GM23338 (cell line): Measurements from ENCODE around the gene COBL. TPM values are rescaled to one million over a fixed set of nuclear protein-coding genes. Genes with fewer than 3 reads are reported as not detected.

Experiments
- ATAC-seq: fragments of 200-7000 bp; cut with Tn5 transposase; 3 replicates; pipeline ENCODE4 v1.9.1; 2020
- DNase-seq: peaks from one replicate; pipeline ENCODE4 v3.0.0-alpha.2; 2015; ENCODE audit warnings: low spot score
- H2AFZ ChIP-seq: fragments of 200-600 bp; sonication (generic); 2 replicates; pipeline ENCODE4 v1.8.0; 2016; ENCODE audit warnings: antibody characterized with exemption, mild to moderate bottlenecking, moderate library complexity
- H3F3A ChIP-seq: fragments of 200-600 bp; sonication (generic); replicated peaks from 2 replicates; pipeline ENCODE4 v1.8.0; 2017; ENCODE audit warnings: antibody characterized with exemption, mixed run types, low read depth
- H3K27ac ChIP-seq: fragments of 200-600 bp; sonication (generic); 2 replicates; pipeline ENCODE4 v1.6.1; 2016; ENCODE audit warnings: low read depth
- H3K27me3 ChIP-seq: fragments of 200-600 bp; sonication (generic); 2 replicates; pipeline ENCODE4 v1.8.0; 2016; ENCODE audit warnings: mild to moderate bottlenecking, mixed run types, moderate library complexity; ENCODE audit not compliant: insufficient read depth
- H3K36me3 ChIP-seq: fragments of 200-600 bp; sonication (generic); 2 replicates; pipeline ENCODE4 v1.8.0; 2016; ENCODE audit warnings: mild to moderate bottlenecking; ENCODE audit not compliant: insufficient read depth
- H3K4me1 ChIP-seq: fragments of 200-600 bp; sonication (generic); 2 replicates; pipeline ENCODE4 v1.8.0; 2016; ENCODE audit warnings: mild to moderate bottlenecking, moderate library complexity; ENCODE audit not compliant: insufficient read depth
- H3K4me2 ChIP-seq: fragments of 200-600 bp; sonication (generic); 2 replicates; pipeline ENCODE4 v1.7.1; 2017; ENCODE audit warnings: mixed run types
- H3K4me3 ChIP-seq: fragments of 200-600 bp; sonication (generic); 2 replicates; pipeline ENCODE4 v1.6.1; 2016; ENCODE audit warnings: mixed run types
- H3K79me2 ChIP-seq: fragments of 200-600 bp; sonication (generic); replicated peaks from 2 replicates; pipeline ENCODE4 v1.8.0; 2017; ENCODE audit warnings: mild to moderate bottlenecking; ENCODE audit not compliant: insufficient read depth
- H3K9me2 ChIP-seq: fragments of 200-600 bp; sonication (generic); 2 replicates; pipeline ENCODE4 v1.8.0; 2017; ENCODE audit not compliant: insufficient read depth
- H4K20me1 ChIP-seq: fragments of 200-600 bp; sonication (generic); replicated peaks from 2 replicates; pipeline ENCODE4 v1.8.0; 2017; ENCODE audit warnings: mild to moderate bottlenecking; ENCODE audit not compliant: insufficient read depth
- H3K27ac Mint-ChIP-seq: 2 replicates; pipeline ENCODE4 v1.8.0; 2020; ENCODE audit warnings: inconsistent platforms, mild to moderate bottlenecking, moderate library complexity, mixed read lengths
- H3K27me3 Mint-ChIP-seq: 3 replicates; pipeline ENCODE4 v1.8.0; 2022; ENCODE audit warnings: low read depth, mild to moderate bottlenecking, moderate library complexity, mixed read lengths, inconsistent platforms; ENCODE audit not compliant: insufficient read depth, poor library complexity
- H3K36me3 Mint-ChIP-seq: 3 replicates; pipeline ENCODE4 v1.8.0; 2021; ENCODE audit warnings: low read depth, mild to moderate bottlenecking, inconsistent platforms, moderate library complexity, mixed read lengths
- H3K4me1 Mint-ChIP-seq: 3 replicates; pipeline ENCODE4 v1.8.0; 2020; ENCODE audit warnings: mild to moderate bottlenecking, inconsistent platforms, mixed read lengths
- H3K4me3 Mint-ChIP-seq: 3 replicates; pipeline ENCODE4 v1.8.0; 2021; ENCODE audit warnings: moderate library complexity, mild to moderate bottlenecking, inconsistent platforms, mixed read lengths
- H3K9me3 Mint-ChIP-seq: 3 replicates; pipeline ENCODE4 v1.8.0; 2020; ENCODE audit warnings: moderate library complexity, mild to moderate bottlenecking, inconsistent platforms, mixed read lengths
- EZH2 ChIP-seq: fragments of 200-600 bp; sonication (generic); IDR thresholded peaks from one replicate; pipeline ENCODE4 v1.8.0; 2017; ENCODE audit warnings: antibody characterized with exemption, mild to moderate bottlenecking, low read depth; ENCODE audit not compliant: unreplicated experiment
- JUNB ChIP-seq: IDR thresholded peaks from one replicate; pipeline ENCODE4 v1.6.1; 2016; ENCODE audit warnings: antibody characterized with exemption; ENCODE audit not compliant: unreplicated experiment
- STAT1 ChIP-seq: IDR thresholded peaks from one replicate; pipeline ENCODE4 v1.6.1; 2016; ENCODE audit warnings: antibody characterized with exemption; ENCODE audit not compliant: unreplicated experiment
- ZNF114 ChIP-seq: fragments of 250-450 bp; sonication (Bioruptor Pico); IDR thresholded peaks from 2 replicates; pipeline ENCODE4 v1.5.0; 2020; ENCODE audit warnings: mild to moderate bottlenecking, moderate library complexity
- polyA plus RNA-seq: library from polyadenylated mRNA; unstranded; fragments of >200 nt; fragmentation: Nextera tagmentation; extraction: Ambion mirVana; gene quantifications from 2 replicates; pipeline ENCODE4 v1.2.1, GENCODE V29; 2016
- total RNA-seq: library from RNA; depleted of rRNA; stranded (reverse); fragments of >200 nt; shearing (Covaris generic); gene quantifications from 2 replicates; pipeline ENCODE4 v1.2.3, GENCODE V29; 2014
- TF ChIP-seq, protein P1 (sequence below): IDR thresholded peaks from 2 replicates; pipeline ENCODE4 v1.6.1; 2016; ENCODE audit warnings: antibody characterized with exemption
- TF ChIP-seq, protein P2 (sequence below), 2 experiments: fragments of 200-600 bp in 1 of 2; sonication (generic) in 1 of 2; conservative IDR thresholded peaks; 2 replicates each; pipeline versions ENCODE4 v1.5.1 to v1.6.1; 2016 to 2017; ENCODE audit warnings: antibody characterized with exemption in 2 of 2, low read depth in 2 of 2, mild to moderate bottlenecking in 2 of 2, moderate library complexity in 1 of 2
- TF ChIP-seq, protein P3 (sequence below): fragments of 250-450 bp; sonication (Bioruptor Pico); IDR thresholded peaks from 2 replicates; pipeline ENCODE4 v1.5.0; 2020; ENCODE audit warnings: mild to moderate bottlenecking, moderate library complexity

COBL gene
- total and polyA plus RNA-seq, 2 experiments from 2014 or later, result 18.3 to 51.9 TPM

DNA sequence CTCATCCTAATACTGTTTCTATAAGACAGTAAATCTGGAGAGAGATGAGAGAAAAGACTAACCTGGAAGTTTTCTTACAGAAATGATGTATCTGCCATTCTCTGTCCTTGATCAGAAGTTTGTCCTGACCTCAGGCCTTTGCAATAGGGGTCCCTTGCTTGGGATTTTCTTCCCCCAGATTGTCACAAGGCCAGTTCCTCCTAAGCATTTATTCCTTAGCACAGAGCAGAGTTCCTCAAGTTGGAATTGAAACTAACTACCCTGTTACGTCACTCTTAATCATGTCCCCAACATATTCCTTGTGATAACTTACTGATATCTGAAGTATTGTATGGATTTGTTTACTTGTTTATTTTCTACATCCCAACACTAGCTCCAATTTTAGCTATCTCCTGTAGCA lies 202.1 kb downstream of the COBL start:
- H3K9me3 Mint-ChIP-seq, result peaks cover 6% of the 10 kb centered on the region; the same call in 2 of the 3 replicates
- Histone ChIP-seq H3K9me2 (no peaks in the 10 kb centered on the region), H3K4me3 (no peak overlapping the region), H3F3A (no peaks in the 10 kb centered on the region), H3K4me1 (no peaks in the 10 kb centered on the region; the same call in 1 of the 2 replicates), H3K27me3 (no peaks in the 10 kb centered on the region), H3K79me2 (no peaks in the 10 kb centered on the region), H3K4me2 (no peak overlapping the region), H4K20me1 (no peaks in the 10 kb centered on the region), H3K27ac (no peak overlapping the region), H3K36me3 (no peaks in the 10 kb centered on the region), H2AFZ (no peak overlapping the region)
- H3K36me3 Mint-ChIP-seq, result no peaks in the 10 kb centered on the region; the same call in none of the 3 replicates
- no peak overlapping the region for H3K4me3 Mint-ChIP-seq
- DNase-seq (no peak), ATAC-seq (no peak)
- peaks cover 24% of the 10 kb centered on the region for H3K4me1 Mint-ChIP-seq
- H3K27me3 Mint-ChIP-seq, result peaks cover 4% of the 10 kb centered on the region
- no peak overlapping the region; the same call in 1 of the 2 replicates for H3K27ac Mint-ChIP-seq
- TF ChIP-seq, protein P1, sequence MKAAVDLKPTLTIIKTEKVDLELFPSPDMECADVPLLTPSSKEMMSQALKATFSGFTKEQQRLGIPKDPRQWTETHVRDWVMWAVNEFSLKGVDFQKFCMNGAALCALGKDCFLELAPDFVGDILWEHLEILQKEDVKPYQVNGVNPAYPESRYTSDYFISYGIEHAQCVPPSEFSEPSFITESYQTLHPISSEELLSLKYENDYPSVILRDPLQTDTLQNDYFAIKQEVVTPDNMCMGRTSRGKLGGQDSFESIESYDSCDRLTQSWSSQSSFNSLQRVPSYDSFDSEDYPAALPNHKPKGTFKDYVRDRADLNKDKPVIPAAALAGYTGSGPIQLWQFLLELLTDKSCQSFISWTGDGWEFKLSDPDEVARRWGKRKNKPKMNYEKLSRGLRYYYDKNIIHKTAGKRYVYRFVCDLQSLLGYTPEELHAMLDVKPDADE, result no peak
- TF ChIP-seq EZH2 (no peak), STAT1 (no peak), JUNB (no peak), ZNF114 (no peak)
- TF ChIP-seq, protein P2, sequence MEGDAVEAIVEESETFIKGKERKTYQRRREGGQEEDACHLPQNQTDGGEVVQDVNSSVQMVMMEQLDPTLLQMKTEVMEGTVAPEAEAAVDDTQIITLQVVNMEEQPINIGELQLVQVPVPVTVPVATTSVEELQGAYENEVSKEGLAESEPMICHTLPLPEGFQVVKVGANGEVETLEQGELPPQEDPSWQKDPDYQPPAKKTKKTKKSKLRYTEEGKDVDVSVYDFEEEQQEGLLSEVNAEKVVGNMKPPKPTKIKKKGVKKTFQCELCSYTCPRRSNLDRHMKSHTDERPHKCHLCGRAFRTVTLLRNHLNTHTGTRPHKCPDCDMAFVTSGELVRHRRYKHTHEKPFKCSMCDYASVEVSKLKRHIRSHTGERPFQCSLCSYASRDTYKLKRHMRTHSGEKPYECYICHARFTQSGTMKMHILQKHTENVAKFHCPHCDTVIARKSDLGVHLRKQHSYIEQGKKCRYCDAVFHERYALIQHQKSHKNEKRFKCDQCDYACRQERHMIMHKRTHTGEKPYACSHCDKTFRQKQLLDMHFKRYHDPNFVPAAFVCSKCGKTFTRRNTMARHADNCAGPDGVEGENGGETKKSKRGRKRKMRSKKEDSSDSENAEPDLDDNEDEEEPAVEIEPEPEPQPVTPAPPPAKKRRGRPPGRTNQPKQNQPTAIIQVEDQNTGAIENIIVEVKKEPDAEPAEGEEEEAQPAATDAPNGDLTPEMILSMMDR (conservative IDR thresholded peaks at IDR 0.05; ENCODE audit: low read depth in 2 of 2), result no peak
- TF ChIP-seq, protein P3, sequence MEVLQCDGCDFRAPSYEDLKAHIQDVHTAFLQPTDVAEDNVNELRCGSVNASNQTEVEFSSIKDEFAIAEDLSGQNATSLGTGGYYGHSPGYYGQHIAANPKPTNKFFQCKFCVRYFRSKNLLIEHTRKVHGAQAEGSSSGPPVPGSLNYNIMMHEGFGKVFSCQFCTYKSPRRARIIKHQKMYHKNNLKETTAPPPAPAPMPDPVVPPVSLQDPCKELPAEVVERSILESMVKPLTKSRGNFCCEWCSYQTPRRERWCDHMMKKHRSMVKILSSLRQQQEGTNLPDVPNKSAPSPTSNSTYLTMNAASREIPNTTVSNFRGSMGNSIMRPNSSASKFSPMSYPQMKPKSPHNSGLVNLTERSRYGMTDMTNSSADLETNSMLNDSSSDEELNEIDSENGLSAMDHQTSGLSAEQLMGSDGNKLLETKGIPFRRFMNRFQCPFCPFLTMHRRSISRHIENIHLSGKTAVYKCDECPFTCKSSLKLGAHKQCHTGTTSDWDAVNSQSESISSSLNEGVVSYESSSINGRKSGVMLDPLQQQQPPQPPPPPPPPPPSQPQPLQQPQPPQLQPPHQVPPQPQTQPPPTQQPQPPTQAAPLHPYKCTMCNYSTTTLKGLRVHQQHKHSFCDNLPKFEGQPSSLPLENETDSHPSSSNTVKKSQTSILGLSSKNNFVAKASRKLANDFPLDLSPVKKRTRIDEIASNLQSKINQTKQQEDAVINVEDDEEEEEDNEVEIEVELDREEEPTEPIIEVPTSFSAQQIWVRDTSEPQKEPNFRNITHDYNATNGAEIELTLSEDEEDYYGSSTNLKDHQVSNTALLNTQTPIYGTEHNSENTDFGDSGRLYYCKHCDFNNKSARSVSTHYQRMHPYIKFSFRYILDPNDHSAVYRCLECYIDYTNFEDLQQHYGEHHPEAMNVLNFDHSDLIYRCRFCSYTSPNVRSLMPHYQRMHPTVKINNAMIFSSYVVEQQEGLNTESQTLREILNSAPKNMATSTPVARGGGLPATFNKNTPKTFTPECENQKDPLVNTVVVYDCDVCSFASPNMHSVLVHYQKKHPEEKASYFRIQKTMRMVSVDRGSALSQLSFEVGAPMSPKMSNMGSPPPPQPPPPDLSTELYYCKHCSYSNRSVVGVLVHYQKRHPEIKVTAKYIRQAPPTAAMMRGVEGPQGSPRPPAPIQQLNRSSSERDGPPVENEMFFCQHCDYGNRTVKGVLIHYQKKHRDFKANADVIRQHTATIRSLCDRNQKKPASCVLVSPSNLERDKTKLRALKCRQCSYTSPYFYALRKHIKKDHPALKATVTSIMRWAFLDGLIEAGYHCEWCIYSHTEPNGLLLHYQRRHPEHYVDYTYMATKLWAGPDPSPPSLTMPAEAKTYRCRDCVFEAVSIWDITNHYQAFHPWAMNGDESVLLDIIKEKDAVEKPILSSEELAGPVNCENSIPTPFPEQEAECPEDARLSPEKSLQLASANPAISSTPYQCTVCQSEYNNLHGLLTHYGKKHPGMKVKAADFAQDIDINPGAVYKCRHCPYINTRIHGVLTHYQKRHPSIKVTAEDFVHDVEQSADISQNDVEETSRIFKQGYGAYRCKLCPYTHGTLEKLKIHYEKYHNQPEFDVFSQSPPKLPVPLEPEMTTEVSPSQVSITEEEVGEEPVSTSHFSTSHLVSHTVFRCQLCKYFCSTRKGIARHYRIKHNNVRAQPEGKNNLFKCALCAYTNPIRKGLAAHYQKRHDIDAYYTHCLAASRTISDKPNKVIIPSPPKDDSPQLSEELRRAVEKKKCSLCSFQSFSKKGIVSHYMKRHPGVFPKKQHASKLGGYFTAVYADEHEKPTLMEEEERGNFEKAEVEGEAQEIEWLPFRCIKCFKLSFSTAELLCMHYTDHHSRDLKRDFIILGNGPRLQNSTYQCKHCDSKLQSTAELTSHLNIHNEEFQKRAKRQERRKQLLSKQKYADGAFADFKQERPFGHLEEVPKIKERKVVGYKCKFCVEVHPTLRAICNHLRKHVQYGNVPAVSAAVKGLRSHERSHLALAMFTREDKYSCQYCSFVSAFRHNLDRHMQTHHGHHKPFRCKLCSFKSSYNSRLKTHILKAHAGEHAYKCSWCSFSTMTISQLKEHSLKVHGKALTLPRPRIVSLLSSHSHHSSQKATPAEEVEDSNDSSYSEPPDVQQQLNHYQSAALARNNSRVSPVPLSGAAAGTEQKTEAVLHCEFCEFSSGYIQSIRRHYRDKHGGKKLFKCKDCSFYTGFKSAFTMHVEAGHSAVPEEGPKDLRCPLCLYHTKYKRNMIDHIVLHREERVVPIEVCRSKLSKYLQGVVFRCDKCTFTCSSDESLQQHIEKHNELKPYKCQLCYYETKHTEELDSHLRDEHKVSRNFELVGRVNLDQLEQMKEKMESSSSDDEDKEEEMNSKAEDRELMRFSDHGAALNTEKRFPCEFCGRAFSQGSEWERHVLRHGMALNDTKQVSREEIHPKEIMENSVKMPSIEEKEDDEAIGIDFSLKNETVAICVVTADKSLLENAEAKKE, result no peak
